ENCODE results near the gene DNAJB12. TPM values are rescaled to one million over a fixed set of nuclear protein-coding genes. Genes with fewer than 3 reads are reported as not detected.

The DNAJB12 gene
- total RNA-seq, 1 donor = 52.5 TPM

DNA sequence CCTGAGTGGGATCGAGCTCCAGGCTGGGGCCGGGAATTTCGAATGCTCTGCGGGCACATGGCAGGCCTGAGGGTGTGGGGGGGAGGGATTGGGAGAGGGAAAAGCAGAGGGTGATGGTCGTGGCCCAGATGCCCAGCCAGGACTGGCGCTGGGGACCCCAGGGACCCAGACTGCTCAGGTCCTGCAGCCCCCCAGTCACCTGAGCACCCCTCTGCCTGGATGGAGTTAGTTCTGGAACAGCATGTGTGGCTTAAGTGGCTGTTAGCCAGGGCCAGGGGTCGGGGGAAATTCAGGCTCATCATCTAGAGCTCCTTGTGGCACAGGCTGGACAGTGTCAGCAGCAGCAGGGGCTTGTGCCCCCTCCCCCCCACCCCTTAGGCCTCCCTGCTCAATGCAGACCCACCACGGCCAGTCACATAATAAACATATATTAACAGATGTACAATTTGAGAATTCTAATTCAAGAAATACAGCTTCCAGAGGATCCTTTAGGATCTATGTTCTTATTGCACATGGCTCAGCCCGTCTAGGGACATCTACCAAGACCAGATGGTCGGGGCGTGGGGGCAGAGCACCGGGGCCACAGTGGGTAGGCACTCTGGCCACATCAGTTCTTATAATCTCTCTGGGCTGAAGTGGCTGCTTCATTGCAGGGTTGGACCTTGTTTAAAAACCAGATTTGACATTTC lies 22.2 kb downstream of the DNAJB12 start:
- Histone ChIP-seq H3K9me3 (ENCODE audit: low read depth, low read length) (no peaks in the 10 kb centered on the region), H3K79me2 (ENCODE audit: insufficient read depth, low read length) (no peaks in the 10 kb centered on the region), H2AFZ (ENCODE audit: low read length) (no peak overlapping the region), H3K4me1 (ENCODE audit: insufficient read depth, low read length) (peaks cover 49% of the 10 kb centered on the region), H4K20me1 (ENCODE audit: insufficient read depth, low read length) (peaks cover 3% of the 10 kb centered on the region), H3K27me3 (ENCODE audit: insufficient read depth, low read length) (no peaks in the 10 kb centered on the region), H3K4me3 (ENCODE audit: insufficient read depth, low read length) (no peak overlapping the region), H3K4me2 (ENCODE audit: insufficient read depth, low read length) (no peak overlapping the region), H3K36me3 (ENCODE audit: insufficient read depth, low read length) (peaks cover 21% of the 10 kb centered on the region), H3K27ac (ENCODE audit: low read depth, low read length) (peak overlapping the region; percentile 53)
- TF ChIP-seq, protein P1, sequence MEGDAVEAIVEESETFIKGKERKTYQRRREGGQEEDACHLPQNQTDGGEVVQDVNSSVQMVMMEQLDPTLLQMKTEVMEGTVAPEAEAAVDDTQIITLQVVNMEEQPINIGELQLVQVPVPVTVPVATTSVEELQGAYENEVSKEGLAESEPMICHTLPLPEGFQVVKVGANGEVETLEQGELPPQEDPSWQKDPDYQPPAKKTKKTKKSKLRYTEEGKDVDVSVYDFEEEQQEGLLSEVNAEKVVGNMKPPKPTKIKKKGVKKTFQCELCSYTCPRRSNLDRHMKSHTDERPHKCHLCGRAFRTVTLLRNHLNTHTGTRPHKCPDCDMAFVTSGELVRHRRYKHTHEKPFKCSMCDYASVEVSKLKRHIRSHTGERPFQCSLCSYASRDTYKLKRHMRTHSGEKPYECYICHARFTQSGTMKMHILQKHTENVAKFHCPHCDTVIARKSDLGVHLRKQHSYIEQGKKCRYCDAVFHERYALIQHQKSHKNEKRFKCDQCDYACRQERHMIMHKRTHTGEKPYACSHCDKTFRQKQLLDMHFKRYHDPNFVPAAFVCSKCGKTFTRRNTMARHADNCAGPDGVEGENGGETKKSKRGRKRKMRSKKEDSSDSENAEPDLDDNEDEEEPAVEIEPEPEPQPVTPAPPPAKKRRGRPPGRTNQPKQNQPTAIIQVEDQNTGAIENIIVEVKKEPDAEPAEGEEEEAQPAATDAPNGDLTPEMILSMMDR (IDR thresholded peaks at IDR 0.05; ENCODE audit: extremely low read depth, low read depth, low read length) = no peak
- DNase-seq (ENCODE audit: insufficient read length, low spot score, missing footprints) = no peak

DNA sequence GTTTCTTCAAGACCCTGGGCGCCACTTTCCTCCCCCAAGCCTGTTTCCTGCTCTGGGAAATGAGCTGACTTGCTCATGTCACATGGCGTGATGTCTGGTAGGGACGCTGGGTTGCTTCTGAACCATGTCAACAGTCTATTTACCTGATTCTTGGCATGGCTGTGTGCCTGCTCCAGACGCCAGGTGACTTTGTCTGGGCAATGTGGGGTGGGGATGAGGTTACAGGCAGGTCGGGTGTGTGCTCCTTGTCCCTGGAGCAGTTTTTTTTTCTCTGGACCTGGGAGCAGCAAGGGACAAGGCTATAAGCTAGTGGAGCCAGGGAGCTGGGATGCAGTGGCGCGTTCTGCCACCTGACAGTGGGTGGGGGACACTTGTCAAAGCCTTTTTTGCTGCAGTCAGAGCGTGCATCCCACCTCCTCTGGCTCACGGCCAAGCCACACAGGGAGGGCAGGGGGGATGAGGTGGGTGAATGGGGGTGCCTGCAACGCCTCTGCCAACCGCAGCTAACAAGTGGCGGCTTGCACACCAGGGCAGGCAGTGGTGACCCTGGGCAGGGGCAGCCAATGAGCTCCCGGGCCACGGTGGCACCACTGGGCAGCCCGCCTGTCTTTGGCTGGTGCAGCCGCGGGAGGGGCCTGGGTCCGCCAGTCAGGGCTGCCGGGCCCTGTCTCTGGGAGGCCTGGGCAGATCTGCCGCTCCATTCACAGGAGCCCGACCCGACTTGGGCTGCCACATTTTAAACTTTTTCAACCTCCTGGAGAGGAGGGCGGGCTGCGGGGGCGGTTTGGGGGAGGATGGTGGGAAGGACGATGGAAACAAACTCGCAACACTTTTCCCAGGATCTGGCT lies 22.9 kb downstream of the DNAJB12 start:
- Histone ChIP-seq H3K27ac (ENCODE audit: low read depth, low read length) (peak overlapping the region; percentile 19), H2AFZ (ENCODE audit: low read length) (no peak overlapping the region), H4K20me1 (ENCODE audit: insufficient read depth, low read length) (peaks cover 2% of the 10 kb centered on the region), H3K9me3 (ENCODE audit: low read depth, low read length) (no peaks in the 10 kb centered on the region), H3K4me3 (ENCODE audit: insufficient read depth, low read length) (no peak overlapping the region), H3K79me2 (ENCODE audit: insufficient read depth, low read length) (no peaks in the 10 kb centered on the region), H3K27me3 (ENCODE audit: insufficient read depth, low read length) (no peaks in the 10 kb centered on the region), H3K4me1 (ENCODE audit: insufficient read depth, low read length) (peaks cover 46% of the 10 kb centered on the region), H3K4me2 (ENCODE audit: insufficient read depth, low read length) (peak overlapping the region; percentile 32), H3K36me3 (ENCODE audit: insufficient read depth, low read length) (peaks cover 15% of the 10 kb centered on the region)
- DNase-seq (ENCODE audit: insufficient read length, low spot score, missing footprints) = peak; percentile 95
- TF ChIP-seq, protein P1 (IDR thresholded peaks at IDR 0.05; ENCODE audit: extremely low read depth, low read depth, low read length) = no peak

DNA sequence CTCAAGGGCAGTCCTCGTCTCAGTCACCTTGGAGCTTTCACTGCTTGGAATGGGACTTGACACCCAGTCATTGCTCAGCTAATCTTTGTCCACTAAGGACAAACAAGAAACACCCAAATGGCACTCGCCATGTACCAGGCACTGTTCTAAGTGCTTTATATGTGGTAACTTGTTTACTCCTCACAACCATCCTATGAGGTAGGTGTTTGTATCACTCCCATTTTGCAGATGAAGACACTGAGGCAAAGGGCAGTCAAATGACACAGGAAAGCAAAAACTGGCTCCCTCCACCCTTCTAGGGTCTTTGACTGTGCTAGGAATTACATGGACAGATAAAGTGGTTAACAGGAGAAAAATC lies 24.7 kb downstream of the DNAJB12 start:
- Histone ChIP-seq H3K27me3 (ENCODE audit: insufficient read depth, low read length) (no peaks in the 10 kb centered on the region), H3K27ac (ENCODE audit: low read depth, low read length) (no peak overlapping the region), H3K79me2 (ENCODE audit: insufficient read depth, low read length) (no peaks in the 10 kb centered on the region), H2AFZ (ENCODE audit: low read length) (no peak overlapping the region), H3K4me1 (ENCODE audit: insufficient read depth, low read length) (peaks cover 34% of the 10 kb centered on the region), H3K4me2 (ENCODE audit: insufficient read depth, low read length) (no peak overlapping the region), H3K36me3 (ENCODE audit: insufficient read depth, low read length) (peaks cover 4% of the 10 kb centered on the region), H3K9me3 (ENCODE audit: low read depth, low read length) (no peaks in the 10 kb centered on the region), H4K20me1 (ENCODE audit: insufficient read depth, low read length) (no peaks in the 10 kb centered on the region), H3K4me3 (ENCODE audit: insufficient read depth, low read length) (no peak overlapping the region)
- peak; percentile 31 for DNase-seq (ENCODE audit: insufficient read length, low spot score, missing footprints)
- TF ChIP-seq, protein P1 (IDR thresholded peaks at IDR 0.05; ENCODE audit: extremely low read depth, low read depth, low read length) = no peak

Measured in osteoblast (primary cell).